Stomach (tissue), 4 donors: ENCODE data around the gene WFIKKN2.

Experiments
- POLR2A ChIP-seq, 4 donors: fragments of 450-650 bp; IDR thresholded peaks; one replicate each; pipeline ENCODE4 v1.6.1; 2016; ENCODE audit warnings: antibody characterized with exemption in 4 of 4, control low read depth in 2 of 4, mild to moderate bottlenecking in 1 of 4, moderate library complexity in 1 of 4
- TF ChIP-seq, protein P1 (sequence below), 7 experiments: fragments of 450-650 bp in 4 of 7; fragments of 200-600 bp in 3 of 7; sonication (generic) in 3 of 7; IDR thresholded peaks; one replicate each; pipeline ENCODE4 v1.5.1; 2016 to 2019; ENCODE audit warnings: antibody characterized with exemption in 7 of 7, control low read depth in 2 of 7, mild to moderate bottlenecking in 1 of 7

DNA sequence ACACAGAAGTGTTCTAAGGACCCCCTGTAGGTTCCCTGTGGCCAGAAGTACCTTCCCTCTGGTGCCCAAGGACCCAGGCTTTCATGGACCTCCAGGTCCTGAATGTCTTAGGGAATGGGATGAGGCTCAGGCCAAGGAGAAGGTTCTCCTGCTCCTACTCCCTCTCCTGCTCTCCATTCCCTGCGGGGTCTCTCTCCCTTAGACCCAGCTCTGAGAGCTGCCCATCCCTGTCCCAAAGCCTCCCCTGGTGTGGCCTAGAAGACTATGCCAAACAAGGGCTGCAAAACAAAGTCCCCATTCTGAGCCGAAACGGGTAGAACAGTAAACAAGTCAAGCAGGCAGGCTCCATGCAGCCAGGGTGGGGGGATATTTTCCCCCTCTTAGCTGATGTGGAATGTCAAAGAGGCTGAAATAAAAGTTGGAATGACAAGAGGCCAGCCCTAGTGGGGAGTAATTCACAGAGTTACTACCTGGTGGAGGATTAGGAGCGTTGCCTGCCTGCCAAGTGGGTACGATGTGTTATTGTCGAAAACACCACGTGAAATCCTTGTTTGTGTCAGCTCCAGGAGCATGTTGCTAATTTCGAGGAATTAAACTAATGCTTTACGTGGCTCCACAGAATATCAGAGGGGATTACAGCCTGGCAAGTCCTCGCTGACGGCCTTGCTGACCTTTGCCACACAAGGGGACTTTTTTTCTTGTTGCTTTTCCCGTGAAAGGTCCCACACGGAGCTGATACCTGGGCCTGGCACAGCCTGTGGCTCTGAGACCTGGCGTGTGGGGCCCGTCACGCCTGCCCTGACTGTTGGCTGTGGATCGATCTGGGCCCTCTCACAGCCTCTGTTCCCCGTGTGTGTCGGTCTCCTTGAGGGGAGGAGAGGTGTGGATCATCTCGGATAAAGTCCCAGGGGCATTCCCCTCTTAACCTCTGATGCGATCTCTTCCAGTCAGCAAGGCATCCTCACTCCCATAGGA is 2.9 kb downstream of the WFIKKN2 start:
- no peak for TF ChIP-seq POLR2A (IDR thresholded peaks at IDR 0.05)
- TF ChIP-seq, protein P1, sequence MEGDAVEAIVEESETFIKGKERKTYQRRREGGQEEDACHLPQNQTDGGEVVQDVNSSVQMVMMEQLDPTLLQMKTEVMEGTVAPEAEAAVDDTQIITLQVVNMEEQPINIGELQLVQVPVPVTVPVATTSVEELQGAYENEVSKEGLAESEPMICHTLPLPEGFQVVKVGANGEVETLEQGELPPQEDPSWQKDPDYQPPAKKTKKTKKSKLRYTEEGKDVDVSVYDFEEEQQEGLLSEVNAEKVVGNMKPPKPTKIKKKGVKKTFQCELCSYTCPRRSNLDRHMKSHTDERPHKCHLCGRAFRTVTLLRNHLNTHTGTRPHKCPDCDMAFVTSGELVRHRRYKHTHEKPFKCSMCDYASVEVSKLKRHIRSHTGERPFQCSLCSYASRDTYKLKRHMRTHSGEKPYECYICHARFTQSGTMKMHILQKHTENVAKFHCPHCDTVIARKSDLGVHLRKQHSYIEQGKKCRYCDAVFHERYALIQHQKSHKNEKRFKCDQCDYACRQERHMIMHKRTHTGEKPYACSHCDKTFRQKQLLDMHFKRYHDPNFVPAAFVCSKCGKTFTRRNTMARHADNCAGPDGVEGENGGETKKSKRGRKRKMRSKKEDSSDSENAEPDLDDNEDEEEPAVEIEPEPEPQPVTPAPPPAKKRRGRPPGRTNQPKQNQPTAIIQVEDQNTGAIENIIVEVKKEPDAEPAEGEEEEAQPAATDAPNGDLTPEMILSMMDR (IDR thresholded peaks at IDR 0.05), result no peak
